GM18519 (cell line): ENCODE data around the gene SLF2.

ENCODE experiments used
- ATAC-seq: cut with Tn5 transposase; IDR thresholded peaks from one replicate; pipeline ENCODE4 v1.9.1; 2021; ENCODE audit warnings: mild to moderate bottlenecking, moderate library complexity; ENCODE audit not compliant: unreplicated experiment, low FRiP score

The SLF2 gene

GRCh38 chr10:100996678-100997359, 84.1 kb downstream of the SLF2 start:
- no peak for ATAC-seq

GRCh38 chr10:100997360-100998182, 84.8 kb downstream of the SLF2 start:
- ATAC-seq = no peak

GRCh38 chr10:100998183-100998990, 85.6 kb downstream of the SLF2 start:
- ATAC-seq = no peak

GRCh38 chr10:100998991-100999741, 86.4 kb downstream of the SLF2 start:
- no peak for ATAC-seq

- no peak for ATAC-seq
These were observed 87.0 kb downstream of the SLF2 start, which contains the start of gene LZTS2 for GRCh38 chr10:100999742-101000126. Gene LZTS2, plus strand, starts transcription at chr10:100999808. Its CDS starts 2,731 bp downstream, at chr10:101002539.

- no peak for ATAC-seq
These were observed 87.6 kb downstream of the SLF2 start for GRCh38 chr10:101000127-101000914.

GRCh38 chr10:101000915-101001658, 88.3 kb downstream of the SLF2 start:
- ATAC-seq = no peak

- no peak for ATAC-seq
These were observed 88.9 kb downstream of the SLF2 start for GRCh38 chr10:101001659-101002035.

- ATAC-seq = no peak
These were observed 89.7 kb downstream of the SLF2 start for GRCh38 chr10:101002456-101002855.

- no peak for ATAC-seq
These were observed 91.0 kb downstream of the SLF2 start for GRCh38 chr10:101003639-101004206.

GRCh38 chr10:101005361-101005760, 92.6 kb downstream of the SLF2 start:
- no peak for ATAC-seq

GRCh38 chr10:101005869-101006567, 93.3 kb downstream of the SLF2 start:
- no peak for ATAC-seq

- ATAC-seq = no peak
These were observed 93.9 kb downstream of the SLF2 start for GRCh38 chr10:101006593-101007098.

GRCh38 chr10:101007099-101007711, 94.4 kb downstream of the SLF2 start:
- no peak for ATAC-seq

- ATAC-seq = no peak
These were observed 95.4 kb downstream of the SLF2 start for GRCh38 chr10:101007915-101008822.

GRCh38 chr10:101008823-101009423, 96.2 kb downstream of the SLF2 start:
- ATAC-seq = no peak
